H1 (cell line): ENCODE results near the gene DRC7. TPM values are rescaled to one million over a fixed set of nuclear protein-coding genes. Genes with fewer than 3 reads are reported as not detected.

ENCODE experiments used
- CTCF ChIA-PET: fragments of 300-600 bp; sonication (Branson Sonifier 250); formaldehyde crosslinking; loops from one replicate; lab custom pipeline; 2021; ENCODE audit not compliant: partially characterized antibody; lab: Charles Lee
- POLR2A ChIA-PET: fragments of 300-600 bp; sonication (Branson Sonifier 250); formaldehyde crosslinking; loops from one replicate; lab custom pipeline; 2021; ENCODE audit warnings: inconsistent platforms; ENCODE audit not compliant: partially characterized antibody; lab: Charles Lee
- DNase-seq, 2 experiments: peaks; one replicate each; pipeline versions ENCODE4 v3.0.0 to v3.0.0-alpha.2; 2010 to 2022; ENCODE audit warnings: low spot score in 2 of 2, low read depth in 1 of 2, mixed read lengths in 1 of 2
- FAIRE-seq: peaks from 2 replicates; lab custom pipeline; 2011; peaks lifted over from hg19 to GRCh38; lab: Jason Lieb, UNC
- H2AFZ ChIP-seq: 2 replicates; pipeline ENCODE4 v1.8.1; 2012; ENCODE audit warnings: low read length, inconsistent platforms
- H2AK5ac ChIP-seq: 2 replicates; pipeline ENCODE4 v1.6.1; 2013; ENCODE audit warnings: low read depth, low read length
- H2BK120ac ChIP-seq: replicated peaks from 2 replicates; pipeline ENCODE3; 2013; ENCODE audit warnings: low read depth, low read length, inconsistent platforms
- H2BK12ac ChIP-seq: 2 replicates; pipeline ENCODE4 v1.6.1; 2013; ENCODE audit warnings: low read depth, low read length
- H2BK15ac ChIP-seq: 2 replicates; pipeline ENCODE4 v1.6.1; 2013; ENCODE audit warnings: low read length
- H2BK20ac ChIP-seq: 2 replicates; pipeline ENCODE4 v1.6.1; 2013; ENCODE audit warnings: low read length
- H2BK5ac ChIP-seq: 2 replicates; pipeline ENCODE4 v1.6.1; 2013; ENCODE audit warnings: low read depth, low read length
- H3K14ac ChIP-seq: 2 replicates; pipeline ENCODE4 v1.6.1; 2013; ENCODE audit warnings: inconsistent platforms; ENCODE audit not compliant: insufficient read length
- H3K18ac ChIP-seq: 2 replicates; pipeline ENCODE4 v1.6.1; 2013; ENCODE audit warnings: low read length; ENCODE audit errors: extremely low read depth
- H3K23ac ChIP-seq: 2 replicates; pipeline ENCODE4 v1.6.1; 2013; ENCODE audit warnings: inconsistent platforms; ENCODE audit not compliant: insufficient read length
- H3K23me2 ChIP-seq: 2 replicates; pipeline ENCODE4 v1.6.1; 2013; ENCODE audit warnings: low read depth, low read length
- H3K27ac ChIP-seq: 2 replicates; pipeline ENCODE4 v1.6.1; 2011; ENCODE audit warnings: low read depth, low read length, inconsistent platforms
- H3K27me3 ChIP-seq, 4 experiments: replicated peaks in 1 of 4; 1 replicate in 1 of 4; 2 replicates in 3 of 4; pipeline versions ENCODE4 v1.6.1 to v1.8.1; 2011 to 2013; ENCODE audit warnings: low read length in 3 of 4, mild to moderate bottlenecking in 3 of 4, inconsistent platforms in 2 of 4, mixed read lengths in 2 of 4, moderate library complexity in 1 of 4; ENCODE audit not compliant: control insufficient read depth in 3 of 4, insufficient read depth in 3 of 4; ENCODE audit errors: extremely low read depth in 1 of 4
- H3K36me3 ChIP-seq, 4 experiments: 2 replicates each; pipeline versions ENCODE4 v1.6.1 to v1.8.1; 2011 to 2013; ENCODE audit warnings: mild to moderate bottlenecking in 4 of 4, low read length in 3 of 4, moderate library complexity in 2 of 4, control low read depth in 1 of 4, inconsistent platforms in 1 of 4; ENCODE audit not compliant: insufficient read depth in 4 of 4, control insufficient read depth in 2 of 4
- H3K4ac ChIP-seq: replicated peaks from 2 replicates; pipeline ENCODE3; 2013; ENCODE audit warnings: low read length, low read depth, mixed read lengths, inconsistent platforms; ENCODE audit not compliant: insufficient read length
- H3K4me1 ChIP-seq, 4 experiments: replicated peaks in 1 of 4; 1 replicate in 1 of 4; 2 replicates in 3 of 4; pipeline versions ENCODE4 v1.6.1 to v1.8.1; 2011 to 2013; ENCODE audit warnings: low read length in 3 of 4, inconsistent platforms in 2 of 4, mixed read lengths in 1 of 4; ENCODE audit not compliant: insufficient read depth in 4 of 4, control insufficient read depth in 3 of 4
- H3K4me2 ChIP-seq, 2 experiments: 2 replicates each; pipeline versions ENCODE4 v1.6.1 to v1.8.1; 2011 to 2013; ENCODE audit warnings: low read depth in 2 of 2, low read length in 2 of 2, control low read depth in 1 of 2, inconsistent platforms in 1 of 2, mild to moderate bottlenecking in 1 of 2; ENCODE audit not compliant: insufficient read depth in 1 of 2
- H3K4me3 ChIP-seq, 4 experiments: fragments of 200-600, 300-600 bp in 1 of 4; sonication (generic), shearing (Covaris generic), sonication (Bioruptor Twin) in 1 of 4; 2 replicates each; pipeline versions ENCODE4 v1.5.1 to v1.8.1; 2011 to 2016; ENCODE audit warnings: low read length in 4 of 4, low read depth in 3 of 4, control low read depth in 2 of 4, inconsistent platforms in 2 of 4, mild to moderate bottlenecking in 2 of 4, mixed read lengths in 1 of 4, moderate library complexity in 1 of 4; ENCODE audit not compliant: insufficient read depth in 2 of 4; ENCODE audit errors: extremely low read depth in 1 of 4
- H3K56ac ChIP-seq: replicated peaks from 2 replicates; pipeline ENCODE3; 2013; ENCODE audit warnings: low read depth, mild to moderate bottlenecking, mixed read lengths, low read length, inconsistent platforms; ENCODE audit not compliant: insufficient read length
- H3K79me1 ChIP-seq: 2 replicates; pipeline ENCODE4 v1.6.1; 2013; ENCODE audit warnings: low read depth, low read length, control low read depth
- H3K79me2 ChIP-seq, 2 experiments: 2 replicates each; pipeline versions ENCODE4 v1.6.1 to v1.8.1; 2012 to 2013; ENCODE audit warnings: low read length in 2 of 2, mild to moderate bottlenecking in 2 of 2, inconsistent platforms in 1 of 2; ENCODE audit not compliant: insufficient read depth in 2 of 2, control insufficient read depth in 1 of 2
- H3K9ac ChIP-seq, 4 experiments: replicated peaks in 1 of 4; 1 replicate in 1 of 4; 2 replicates in 3 of 4; pipeline versions ENCODE4 v1.6.1 to v1.8.1; 2011 to 2013; ENCODE audit warnings: low read depth in 3 of 4, low read length in 3 of 4, control low read depth in 2 of 4, mild to moderate bottlenecking in 2 of 4, moderate library complexity in 2 of 4, inconsistent platforms in 1 of 4; ENCODE audit errors: extremely low read depth in 1 of 4
- H3K9me3 ChIP-seq, 2 experiments: 2 replicates each; pipeline versions ENCODE4 v1.6.1 to v1.8.1; 2012 to 2013; ENCODE audit warnings: mild to moderate bottlenecking in 2 of 2, moderate library complexity in 2 of 2, control low read depth in 1 of 2, inconsistent platforms in 1 of 2, low read depth in 1 of 2, low read length in 1 of 2, mixed read lengths in 1 of 2; ENCODE audit not compliant: insufficient read depth in 2 of 2
- H4K20me1 ChIP-seq, 2 experiments: replicated peaks in 1 of 2; 2 replicates each; pipeline versions ENCODE3 to v1.8.1; 2011 to 2013; ENCODE audit warnings: inconsistent platforms in 2 of 2, low read length in 2 of 2, mild to moderate bottlenecking in 1 of 2; ENCODE audit not compliant: insufficient read depth in 2 of 2, control insufficient read depth in 1 of 2
- H4K5ac ChIP-seq: 2 replicates; pipeline ENCODE4 v1.6.1; 2013; ENCODE audit warnings: low read length, low read depth, mixed read lengths, inconsistent platforms; ENCODE audit not compliant: insufficient read length
- H4K8ac ChIP-seq: 2 replicates; pipeline ENCODE4 v1.8.0; 2013; ENCODE audit warnings: mild to moderate bottlenecking, moderate library complexity, low read length, inconsistent platforms; ENCODE audit not compliant: insufficient read depth; ENCODE audit errors: extremely low read depth
- H4K91ac ChIP-seq: replicated peaks from 2 replicates; pipeline ENCODE3; 2013; ENCODE audit warnings: low read length, mixed read lengths, inconsistent platforms; ENCODE audit not compliant: insufficient read length
- EZH2 ChIP-seq: fragments of 200-600 bp; sonication (generic); IDR thresholded peaks from 2 replicates; pipeline ENCODE4 v1.7.1; 2012; ENCODE audit warnings: low read depth, mild to moderate bottlenecking, moderate library complexity, low read length, inconsistent platforms; ENCODE audit not compliant: severe bottlenecking
- KDM1A ChIP-seq: fragments of 200-600, 300-600 bp; sonication (generic); IDR thresholded peaks from 2 replicates; pipeline ENCODE4 v1.7.1; 2016; ENCODE audit warnings: mild to moderate bottlenecking, low read length, borderline replicate concordance
- KDM4A ChIP-seq: IDR thresholded peaks from one replicate; pipeline ENCODE4 v1.7.1; 2012; ENCODE audit warnings: low read depth, mild to moderate bottlenecking, moderate library complexity, low read length, inconsistent platforms; ENCODE audit not compliant: severe bottlenecking
- RXRA ChIP-seq: IDR thresholded peaks from 2 replicates; pipeline ENCODE4 v1.6.1; 2011; ENCODE audit warnings: low read depth, mild to moderate bottlenecking, low read length, moderate library complexity; ENCODE audit not compliant: insufficient read depth
- SIN3A ChIP-seq, 2 experiments: IDR thresholded peaks in 1 of 2; conservative IDR thresholded peaks in 1 of 2; 2 replicates each; pipeline ENCODE4 v1.6.1; 2011 to 2012; ENCODE audit warnings: low read length in 2 of 2, improper control_type of control experiment in 1 of 2, low read depth in 1 of 2, mild to moderate bottlenecking in 1 of 2
- SIX5 ChIP-seq: IDR thresholded peaks from 2 replicates; pipeline ENCODE4 v1.6.1; 2011; ENCODE audit warnings: mild to moderate bottlenecking, low read depth, low read length
- SRF ChIP-seq: IDR thresholded peaks from 2 replicates; pipeline ENCODE4 v1.6.1; 2011; ENCODE audit warnings: mild to moderate bottlenecking, low read depth, low read length, moderate library complexity
- YY1 ChIP-seq: IDR thresholded peaks from 2 replicates; pipeline ENCODE4 v1.6.1; 2011; ENCODE audit warnings: low read depth, mild to moderate bottlenecking, low read length
- WGBS, 2 experiments: shearing (Covaris generic) in 1 of 2; methylation state at CpG; one replicate each; pipeline versions ENCODE4 v1.1.6 to v1.1.7; 2013 to 2015; ENCODE audit warnings: low lambda C conversion rate in 2 of 2, mixed read lengths in 2 of 2, inconsistent platforms in 1 of 2, low coverage in 1 of 2, missing lambda C conversion rate in 1 of 2; ENCODE audit not compliant: insufficient replicate concordance in 2 of 2, insufficient coverage in 1 of 2, insufficient read length in 1 of 2; ENCODE audit errors: extremely low coverage in 1 of 2, missing lambda C conversion rate in 1 of 2; 5-methylcytosine and 5-hydroxymethylcytosine counted together
- polyA plus RNA-seq, 7 experiments: library from polyadenylated mRNA; depleted of rRNA in 3 of 7; stranded (reverse) in 5 of 7; unstranded in 2 of 7; fragments of >200 nt in 5 of 7; fragments of 200-250 nt in 2 of 7; gene quantifications; 1 replicate in 5 of 7; 2 replicates in 1 of 7; 4 replicates in 1 of 7; pipeline versions ENCODE4 v1.2.1 to v1.2.3, GENCODE V29; 2011 to 2013; ENCODE audit warnings: missing spikeins in 2 of 7, mixed read lengths in 2 of 7
- total RNA-seq: library from RNA; stranded (reverse); fragmentation: NEBNext Ultra II Directional; extraction: Animal tissue kit (Norgen Biotek cat#: 25700); gene quantifications from 2 replicates; pipeline ENCODE4 v1.2.1, GENCODE V29; 2021
- TF ChIP-seq, protein P1 (sequence below): IDR thresholded peaks from 2 replicates; pipeline ENCODE4 v1.6.1; 2012; ENCODE audit warnings: low read length, inconsistent platforms
- TF ChIP-seq, protein P2 (sequence below): IDR thresholded peaks from 2 replicates; pipeline ENCODE4 v1.6.1; 2011; ENCODE audit warnings: low read length, improper control_type of control experiment

DRC7 gene
- total and polyA plus RNA-seq, 2 of the 8 experiments (the other 6 are each of a cell fraction or from before 2014, with no cell fraction given), result 0.14 TPM; not detected in 1

DNA sequence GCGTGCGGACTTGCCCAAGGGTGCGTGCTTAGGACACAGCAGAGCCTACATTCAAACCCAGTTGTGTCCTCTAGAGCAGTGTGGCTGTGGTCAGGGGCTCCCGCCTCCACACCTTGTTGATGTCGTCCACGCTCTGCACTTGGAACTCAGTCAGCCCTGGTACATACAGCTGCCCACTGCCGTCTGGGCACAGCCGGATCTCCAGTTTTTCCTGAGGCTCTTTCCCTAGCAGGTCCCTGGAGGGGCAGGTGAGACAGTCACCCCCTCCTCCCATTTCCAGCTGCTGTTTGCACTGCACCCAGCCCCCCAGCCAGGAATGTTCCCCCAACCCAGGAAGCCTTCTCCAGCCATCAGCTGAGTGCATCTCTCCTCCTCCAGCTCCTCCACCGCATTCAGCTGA lies 66.7 kb downstream of the DRC7 start:
- no peak for FAIRE-seq
- WGBS, 2 experiments, result 72% methylated on average over 5 of the region's 9 CpGs; no CpG with 5 or more reads in 1 of the 2 experiments
- CTCF ChIA-PET, result interaction anchor here (0.9 to 4.8 kb wide), 14 partner anchors 12 to 180 kb away, joined by 3 to 18 read pairs (median 4); partner anchors contain the start of gene KATNB1
- Histone ChIP-seq H4K20me1 (peaks cover 3 to 4% of the 10 kb centered on the region in 2 experiments), H2BK15ac (no peak overlapping the region; the same call in 1 of the 2 replicates), H2BK5ac (0 out of 2 replicates have a peak overlapping the region, but pooled peaks have one; percentile 15), H3K18ac (peak overlapping the region; percentile 48; the same call in 1 of the 2 replicates), H3K9me3 (no peaks in the 10 kb centered on the region), H3K23ac (no peak overlapping the region), H3K4me3 (no peak overlapping the region), H4K5ac (no peak overlapping the region), H2BK12ac (no peak overlapping the region; the same call in 1 of the 2 replicates), H4K91ac (no peak overlapping the region), H3K36me3 (no peaks in the 10 kb centered on the region), H3K79me2 (no peaks in the 10 kb centered on the region), H3K4ac (no peak overlapping the region), H3K23me2 (no peaks in the 10 kb centered on the region), H2AFZ (no peak overlapping the region), H3K9ac (no peak overlapping the region), H3K14ac (no peak overlapping the region), H3K27ac (no peak overlapping the region), H2AK5ac (0 out of 2 replicates have a peak overlapping the region, but pooled peaks have one; percentile 53), H4K8ac (peak overlapping the region; percentile 31), H2BK20ac (no peak overlapping the region), H3K27me3 (no peaks in the 10 kb centered on the region; a peak in 1 of 7 replicates), H3K79me1 (no peaks in the 10 kb centered on the region), H2BK120ac (no peak overlapping the region), H3K4me2 (no peak overlapping the region), H3K4me1 (peaks cover 0 to 15% (median 7%) of the 10 kb centered on the region in 4 experiments; a peak in 4 of 7 replicates), H3K56ac (no peak overlapping the region)
- DNase-seq, result no peak
- POLR2A ChIA-PET, result interaction anchor here (0.6 to 2.4 kb wide), 7 partner anchors 13 to 244 kb away, joined by 3 to 13 read pairs (median 3); partner anchors contain the start of gene KATNB1
- TF ChIP-seq SRF, result no peak
- TF ChIP-seq, protein P1, sequence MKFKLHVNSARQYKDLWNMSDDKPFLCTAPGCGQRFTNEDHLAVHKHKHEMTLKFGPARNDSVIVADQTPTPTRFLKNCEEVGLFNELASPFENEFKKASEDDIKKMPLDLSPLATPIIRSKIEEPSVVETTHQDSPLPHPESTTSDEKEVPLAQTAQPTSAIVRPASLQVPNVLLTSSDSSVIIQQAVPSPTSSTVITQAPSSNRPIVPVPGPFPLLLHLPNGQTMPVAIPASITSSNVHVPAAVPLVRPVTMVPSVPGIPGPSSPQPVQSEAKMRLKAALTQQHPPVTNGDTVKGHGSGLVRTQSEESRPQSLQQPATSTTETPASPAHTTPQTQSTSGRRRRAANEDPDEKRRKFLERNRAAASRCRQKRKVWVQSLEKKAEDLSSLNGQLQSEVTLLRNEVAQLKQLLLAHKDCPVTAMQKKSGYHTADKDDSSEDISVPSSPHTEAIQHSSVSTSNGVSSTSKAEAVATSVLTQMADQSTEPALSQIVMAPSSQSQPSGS, result no peak
- no peak for TF ChIP-seq KDM4A
- TF ChIP-seq YY1, result no peak
- TF ChIP-seq KDM1A, result no peak
- TF ChIP-seq EZH2, result no peak
- no peak for TF ChIP-seq RXRA
- TF ChIP-seq SIX5, result no peak
- TF ChIP-seq, protein P2, sequence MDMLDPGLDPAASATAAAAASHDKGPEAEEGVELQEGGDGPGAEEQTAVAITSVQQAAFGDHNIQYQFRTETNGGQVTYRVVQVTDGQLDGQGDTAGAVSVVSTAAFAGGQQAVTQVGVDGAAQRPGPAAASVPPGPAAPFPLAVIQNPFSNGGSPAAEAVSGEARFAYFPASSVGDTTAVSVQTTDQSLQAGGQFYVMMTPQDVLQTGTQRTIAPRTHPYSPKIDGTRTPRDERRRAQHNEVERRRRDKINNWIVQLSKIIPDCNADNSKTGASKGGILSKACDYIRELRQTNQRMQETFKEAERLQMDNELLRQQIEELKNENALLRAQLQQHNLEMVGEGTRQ, result no peak
- TF ChIP-seq SIN3A (conservative IDR thresholded peaks at IDR 0.05 in 1 of 2, IDR thresholded peaks at IDR 0.05 in 1 of 2; ENCODE audit: low read depth in 1 of 2, low read length in 2 of 2), result no peak
